ENCODE data around the gene SLC37A1.

GRCh38 chr21:42616941-42617340 lies 103.3 kb downstream of the SLC37A1 start:
- TF ChIP-seq POLR2A (IDR thresholded peaks at IDR 0.05) (no peak), CTCF (IDR thresholded peaks at IDR 0.05) (no peak), POLR2AphosphoS5 (IDR thresholded peaks at IDR 0.05) (no peak), EP300 (IDR thresholded peaks at IDR 0.05) (no peak)

Data from sigmoid colon (tissue), 4 donors.